Skeletal muscle cell (primary cell): ENCODE results near the gene SEL1L2.

Experiments used
- DNase-seq: peaks from one replicate; pipeline ENCODE4 v3.0.0-alpha.2; 2010; ENCODE audit warnings: low read depth
- H3K4me3 ChIP-seq: 2 replicates; pipeline ENCODE4 v1.5.1; 2011; ENCODE audit warnings: low read depth, mild to moderate bottlenecking, control low read depth, low read length, moderate library complexity

SEL1L2 gene

GRCh38 chr20:13934992-13935894 lies 55.2 kb downstream of the SEL1L2 start:
- DNase-seq, result no peak
- H3K4me3 ChIP-seq, result no peak overlapping the region

GRCh38 chr20:13930281-13930680 lies 60.1 kb downstream of the SEL1L2 start:
- H3K4me3 ChIP-seq, result no peak overlapping the region
- DNase-seq, result no peak

- no peak overlapping the region for H3K4me3 ChIP-seq
- no peak for DNase-seq
These were observed 60.6 kb downstream of the SEL1L2 start for GRCh38 chr20:13929836-13930235.

GRCh38 chr20:13928901-13929300 lies 61.5 kb downstream of the SEL1L2 start:
- no peak overlapping the region for H3K4me3 ChIP-seq
- DNase-seq, result no peak

- DNase-seq, result no peak
- H3K4me3 ChIP-seq, result no peak overlapping the region
These were observed 63.2 kb downstream of the SEL1L2 start for GRCh38 chr20:13927171-13927570.

- DNase-seq, result no peak
- H3K4me3 ChIP-seq, result no peak overlapping the region
These were observed 68.2 kb downstream of the SEL1L2 start for GRCh38 chr20:13922241-13922640.

GRCh38 chr20:13915284-13915683 lies 75.1 kb downstream of the SEL1L2 start:
- H3K4me3 ChIP-seq, result no peak overlapping the region
- no peak for DNase-seq

GRCh38 chr20:13913572-13913971 lies 76.8 kb downstream of the SEL1L2 start:
- DNase-seq, result no peak
- no peak overlapping the region for H3K4me3 ChIP-seq

GRCh38 chr20:13913131-13913530 lies 77.3 kb downstream of the SEL1L2 start:
- no peak overlapping the region for H3K4me3 ChIP-seq
- DNase-seq, result no peak

GRCh38 chr20:13910492-13910891 lies 79.9 kb downstream of the SEL1L2 start:
- no peak overlapping the region for H3K4me3 ChIP-seq
- no peak for DNase-seq

GRCh38 chr20:13909067-13909466 lies 81.3 kb downstream of the SEL1L2 start:
- no peak overlapping the region for H3K4me3 ChIP-seq
- DNase-seq, result no peak

GRCh38 chr20:13904766-13905165 lies 85.6 kb downstream of the SEL1L2 start:
- no peak for DNase-seq
- H3K4me3 ChIP-seq, result no peak overlapping the region

GRCh38 chr20:13900496-13900895 lies 89.9 kb downstream of the SEL1L2 start:
- DNase-seq, result no peak
- no peak overlapping the region for H3K4me3 ChIP-seq

GRCh38 chr20:13898012-13898612 lies 92.3 kb downstream of the SEL1L2 start:
- H3K4me3 ChIP-seq, result no peak overlapping the region
- DNase-seq, result no peak

GRCh38 chr20:13891575-13891974 lies 98.8 kb downstream of the SEL1L2 start:
- no peak for DNase-seq
- H3K4me3 ChIP-seq, result no peak overlapping the region

- H3K4me3 ChIP-seq, result no peak overlapping the region
- DNase-seq, result no peak
These were observed 105.6 kb downstream of the SEL1L2 start for GRCh38 chr20:13884803-13885202.

GRCh38 chr20:13883425-13883824 lies 107.0 kb downstream of the SEL1L2 start:
- no peak for DNase-seq
- no peak overlapping the region for H3K4me3 ChIP-seq

- DNase-seq, result no peak
- H3K4me3 ChIP-seq, result no peak overlapping the region
These were observed 111.8 kb downstream of the SEL1L2 start for GRCh38 chr20:13878566-13878965.

GRCh38 chr20:13877793-13878192 lies 112.6 kb downstream of the SEL1L2 start:
- DNase-seq, result no peak
- no peak overlapping the region for H3K4me3 ChIP-seq

- no peak for DNase-seq
- H3K4me3 ChIP-seq, result no peak overlapping the region
These were observed 115.1 kb downstream of the SEL1L2 start for GRCh38 chr20:13875265-13875811.
